HG03439 (cell line): ENCODE data around the gene FAM153A.
"Not testable (repeated sequence)": the region's sequence is repeated elsewhere in the genome, so short reads cannot be mapped to it uniquely, and the experiment has no call there.

Source experiments
- ATAC-seq: cut with Tn5 transposase; IDR thresholded peaks from one replicate; pipeline ENCODE4 v1.9.1; 2021; ENCODE audit warnings: mild to moderate bottlenecking, moderate library complexity; ENCODE audit not compliant: unreplicated experiment

Gene FAM153A

DNA sequence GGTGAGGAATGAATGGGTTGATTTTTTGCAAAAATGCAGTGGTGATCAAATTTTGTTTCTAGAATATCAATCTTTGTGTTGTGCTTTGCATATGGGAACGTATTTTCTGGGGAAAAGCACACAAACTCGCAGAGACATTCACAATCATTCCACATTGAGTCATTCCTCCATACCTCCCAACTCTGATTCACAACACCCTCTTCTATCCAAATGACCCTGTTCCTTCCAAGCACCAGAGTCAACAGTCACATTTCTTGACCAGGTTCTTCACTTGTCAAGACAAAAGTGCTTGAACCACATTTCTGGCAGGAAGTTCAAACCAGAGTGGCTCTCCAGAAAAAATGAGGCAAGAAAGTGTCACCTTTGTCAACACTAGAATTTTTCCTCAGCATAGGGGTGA lies 35.3 kb downstream of the FAM153A start:
- ATAC-seq: not testable (repeated sequence)

DNA sequence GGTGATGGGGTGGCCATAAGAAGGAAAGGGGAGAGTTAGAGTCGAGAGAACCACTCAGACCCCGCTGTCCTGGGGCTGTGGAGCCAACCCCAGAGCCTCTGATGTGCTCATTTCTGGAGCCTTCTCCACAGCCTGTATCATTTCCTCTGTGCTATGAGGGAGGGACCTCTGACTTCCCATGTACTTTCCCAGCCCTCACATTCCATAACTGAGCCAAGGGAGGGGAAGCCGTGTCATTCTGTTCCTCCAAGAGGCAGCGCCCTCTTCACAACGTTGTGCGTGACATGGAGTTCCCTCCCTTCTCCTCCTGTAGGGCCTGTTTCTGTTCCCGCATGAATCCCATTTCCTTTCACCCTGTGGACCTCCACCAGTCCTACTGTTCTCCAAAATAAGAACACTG lies 57.8 kb downstream of the FAM153A start:
- ATAC-seq: not testable (repeated sequence)

DNA sequence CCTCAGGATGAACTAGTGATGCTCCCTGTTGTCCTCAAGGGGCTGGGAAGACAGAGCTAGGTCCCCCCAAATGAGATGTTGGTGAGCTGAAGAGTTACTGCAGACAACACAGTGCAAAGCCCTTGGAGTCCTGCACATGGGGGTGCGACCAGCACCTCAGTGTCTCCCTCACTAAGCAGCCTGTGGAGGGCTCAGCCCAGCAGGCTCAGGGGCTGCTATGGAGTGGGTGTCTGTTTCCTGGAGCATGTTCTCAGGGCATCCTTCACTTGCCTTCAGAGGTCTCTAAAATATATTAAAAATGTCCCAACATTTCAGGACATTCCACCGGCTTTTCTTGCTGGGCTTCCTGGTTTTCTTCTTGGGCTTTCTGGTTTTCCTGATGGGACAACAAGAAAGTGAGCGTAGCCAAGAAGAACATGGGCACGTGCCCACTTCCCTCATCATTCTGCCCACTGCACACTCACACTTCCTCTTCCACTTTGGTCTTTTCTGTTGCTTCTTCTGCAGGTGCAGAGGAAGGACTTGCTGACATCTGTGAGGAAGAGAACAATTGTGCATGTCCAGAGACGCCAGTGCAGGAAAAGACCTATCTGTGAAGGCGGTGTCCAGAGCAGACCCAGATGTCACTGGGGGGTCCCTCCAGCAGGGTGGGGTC lies 58.7 kb downstream of the FAM153A start:
- ATAC-seq: not testable (repeated sequence)

DNA sequence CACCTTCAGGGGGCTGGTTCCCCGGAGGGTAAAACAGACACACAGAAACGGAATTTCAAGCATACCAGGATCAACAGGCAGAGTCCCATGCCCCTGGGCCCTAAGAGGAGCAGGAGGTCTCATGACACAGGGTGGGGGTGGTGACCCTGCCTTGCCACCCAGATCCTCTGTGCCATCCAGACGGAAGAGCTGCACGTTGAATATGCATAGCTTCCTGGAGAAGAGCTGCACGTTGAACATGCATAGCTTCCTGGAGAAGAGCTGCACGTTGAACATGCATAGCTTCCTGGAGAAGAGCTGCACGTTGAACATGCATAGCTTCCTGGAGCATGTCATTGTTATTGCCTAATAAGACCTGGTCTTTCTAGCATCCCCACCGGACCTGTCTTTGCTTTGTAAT lies 59.9 kb downstream of the FAM153A start:
- not testable (repeated sequence) for ATAC-seq

DNA sequence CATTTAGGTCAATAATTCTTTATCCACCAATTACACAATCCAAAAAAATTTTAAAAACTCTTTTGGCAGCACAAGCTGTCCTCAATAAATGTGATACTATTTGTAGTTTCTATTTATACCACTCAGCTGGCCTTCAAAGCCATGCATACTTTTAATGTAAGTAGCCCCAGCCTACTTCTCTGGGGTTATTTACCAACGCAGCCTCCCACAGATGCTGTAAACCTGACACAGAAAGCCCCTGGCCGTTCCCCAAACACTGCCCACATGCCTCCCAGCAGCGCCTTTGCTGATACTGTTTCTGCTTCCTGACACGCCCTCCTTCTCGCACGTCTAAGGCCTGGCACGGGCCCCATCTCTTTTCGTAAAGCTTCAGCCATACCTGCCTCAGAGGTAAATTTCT lies 62.7 kb downstream of the FAM153A start:
- ATAC-seq: not testable (repeated sequence)

DNA sequence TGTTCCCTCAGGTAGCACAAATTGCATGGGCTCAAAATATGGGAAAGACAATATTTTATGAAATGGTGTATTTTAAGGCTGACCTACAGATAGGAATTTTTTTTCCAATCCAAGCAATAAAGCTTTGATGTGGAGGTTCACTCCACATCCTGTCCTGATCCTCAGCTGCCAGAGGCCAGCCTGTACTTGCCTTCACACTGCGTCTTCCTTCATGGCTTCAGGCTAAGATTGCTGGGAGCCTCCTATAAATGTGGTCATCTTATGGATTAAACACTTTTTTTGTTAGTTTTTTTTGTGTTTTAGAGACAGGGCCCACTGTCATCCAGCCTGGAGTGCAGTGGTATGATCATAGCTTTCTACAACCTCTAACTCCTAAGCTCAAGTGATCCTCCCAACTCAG lies 67.3 kb downstream of the FAM153A start:
- ATAC-seq: not testable (repeated sequence)

DNA sequence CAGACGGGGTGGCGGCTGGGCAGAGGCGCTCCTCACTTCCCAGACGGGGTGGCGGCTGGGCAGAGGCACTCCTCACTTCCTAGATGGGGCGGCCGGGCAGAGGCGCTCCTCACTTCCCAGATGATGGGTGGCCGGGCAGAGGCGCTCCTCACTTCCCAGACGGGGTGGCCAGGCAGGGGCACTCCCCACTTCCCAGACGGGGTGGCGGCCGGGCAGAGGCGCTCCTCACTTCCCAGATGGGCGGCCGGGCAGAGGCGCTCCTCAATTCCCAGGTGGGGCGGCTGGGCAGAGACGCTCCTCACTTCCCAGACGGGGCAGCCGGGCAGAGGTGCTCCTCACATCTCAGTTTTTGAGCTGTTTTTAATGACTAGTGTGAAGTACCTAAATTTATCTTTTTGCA lies 86.6 kb downstream of the FAM153A start:
- not testable (repeated sequence) for ATAC-seq

DNA sequence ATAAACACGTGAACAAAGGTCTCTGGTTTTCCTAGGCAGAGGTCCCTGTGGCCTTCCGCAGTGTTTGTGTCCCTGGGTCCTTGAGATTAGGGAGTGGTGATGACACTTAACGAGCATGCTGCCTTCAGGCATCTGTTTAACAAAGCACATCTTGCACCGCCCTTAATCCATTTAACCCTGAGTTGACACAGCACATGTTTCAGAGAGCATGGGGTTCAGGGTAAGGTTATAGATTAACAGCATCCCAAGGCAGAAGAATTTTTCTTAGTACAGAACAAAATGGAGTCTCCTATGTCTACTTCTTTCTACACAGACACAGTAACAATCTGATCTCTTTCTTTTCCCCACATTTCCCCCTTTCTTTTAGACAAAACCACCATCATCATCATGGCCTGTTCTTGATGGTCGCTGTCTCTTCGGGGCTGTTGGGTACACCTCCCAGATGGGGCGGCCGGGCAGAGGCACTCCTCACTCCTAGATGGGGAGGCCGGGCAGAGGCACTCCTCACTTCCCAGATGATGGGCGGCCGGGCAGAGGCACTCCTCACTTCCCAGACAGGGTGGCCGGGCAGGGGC lies 87.3 kb downstream of the FAM153A start:
- ATAC-seq: not testable (repeated sequence)

DNA sequence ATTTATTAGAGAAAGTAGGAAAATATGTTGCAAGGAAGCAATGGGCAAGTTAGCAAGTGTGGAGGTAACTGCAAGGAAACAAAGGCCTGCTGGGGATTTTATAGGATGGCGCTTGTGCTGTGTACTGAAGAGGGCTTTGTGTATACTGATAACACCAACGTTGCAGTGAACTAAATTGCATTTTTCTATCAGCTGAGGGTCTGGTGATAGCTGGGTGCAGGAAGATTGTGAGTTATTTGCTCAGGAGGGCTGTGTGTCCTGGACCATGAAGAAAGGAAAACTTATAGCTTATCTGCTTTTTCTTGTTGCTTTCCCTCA lies 88.2 kb downstream of the FAM153A start:
- not testable (repeated sequence) for ATAC-seq

DNA sequence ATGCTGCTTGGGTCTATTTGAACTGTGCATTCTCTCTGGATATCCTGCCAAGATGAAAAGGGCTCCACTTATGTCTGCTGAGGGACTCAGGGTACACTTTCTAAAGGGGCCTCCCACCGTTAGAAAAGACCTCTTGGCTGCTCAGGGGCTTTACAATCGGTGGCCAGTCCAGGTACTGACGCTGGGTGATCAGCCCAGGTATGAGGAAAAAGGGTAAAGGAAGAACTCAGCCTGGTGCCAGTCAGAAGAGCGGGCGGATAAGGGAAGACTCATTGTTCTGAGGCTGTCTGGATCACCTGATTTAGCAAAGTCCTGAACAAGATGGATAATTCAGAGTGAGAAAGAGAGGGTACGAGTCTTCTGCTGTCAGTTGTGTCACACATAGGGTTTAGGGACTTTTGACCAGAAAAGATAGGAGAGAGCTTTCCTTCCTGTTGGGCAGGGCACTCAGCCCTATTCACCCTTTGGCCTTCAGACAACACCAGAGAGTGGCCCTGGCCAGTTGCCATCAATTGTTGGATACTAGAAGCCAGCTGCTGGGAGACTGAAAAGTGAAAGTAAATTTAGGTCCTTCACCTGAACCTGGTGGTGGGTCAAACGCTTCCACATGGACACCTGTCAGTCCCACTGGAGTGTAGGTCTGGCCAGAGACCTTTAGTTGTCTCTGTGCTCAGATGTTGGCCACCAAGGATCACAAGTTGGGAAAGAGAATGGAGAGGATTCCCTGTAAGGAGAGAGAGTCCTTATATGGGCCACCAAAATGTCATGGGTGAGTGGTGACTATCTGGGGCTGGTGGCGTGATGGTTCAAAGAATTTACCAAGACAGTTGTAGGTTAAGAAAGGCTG lies 88.8 kb downstream of the FAM153A start:
- ATAC-seq: not testable (repeated sequence)

DNA sequence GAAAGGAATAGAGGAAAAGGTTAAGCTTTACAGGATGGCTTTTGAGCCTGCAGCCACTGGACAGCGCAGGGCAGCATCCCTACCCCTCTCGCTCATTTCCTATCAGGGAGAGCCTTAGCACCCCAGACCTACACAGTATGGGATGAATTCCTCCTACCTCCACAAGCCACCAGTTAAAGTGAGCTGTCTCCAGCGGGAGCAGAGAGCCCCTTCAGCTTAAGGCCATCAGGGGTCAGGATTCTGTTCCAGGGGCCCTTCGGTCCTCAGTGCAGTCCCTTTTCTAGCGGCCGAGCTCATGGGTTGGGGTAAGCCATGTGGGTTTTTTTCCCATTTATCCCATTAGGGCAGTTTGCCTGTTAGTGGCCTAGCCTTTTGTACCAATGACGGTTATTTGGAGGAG lies 89.7 kb downstream of the FAM153A start:
- not testable (repeated sequence) for ATAC-seq

DNA sequence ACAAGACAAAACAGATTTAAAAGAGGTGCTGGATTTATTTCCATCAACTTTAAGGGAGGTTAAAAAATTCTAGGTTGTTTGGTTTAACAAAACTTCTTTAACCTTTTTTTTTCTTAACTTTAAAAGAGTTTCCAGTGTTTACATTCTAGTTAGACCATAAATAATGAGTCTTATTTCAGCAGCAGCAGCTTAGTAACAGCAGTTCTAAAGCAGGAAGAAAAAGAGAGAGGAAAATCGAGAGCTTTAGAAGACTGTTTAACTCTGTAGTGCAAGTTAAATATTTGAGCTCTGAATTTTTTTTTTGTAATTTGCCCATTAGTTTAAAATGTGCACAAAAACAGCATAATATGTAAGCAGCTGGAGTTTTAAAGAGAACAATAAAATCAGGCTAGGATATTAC lies 90.2 kb downstream of the FAM153A start:
- ATAC-seq: not testable (repeated sequence)

DNA sequence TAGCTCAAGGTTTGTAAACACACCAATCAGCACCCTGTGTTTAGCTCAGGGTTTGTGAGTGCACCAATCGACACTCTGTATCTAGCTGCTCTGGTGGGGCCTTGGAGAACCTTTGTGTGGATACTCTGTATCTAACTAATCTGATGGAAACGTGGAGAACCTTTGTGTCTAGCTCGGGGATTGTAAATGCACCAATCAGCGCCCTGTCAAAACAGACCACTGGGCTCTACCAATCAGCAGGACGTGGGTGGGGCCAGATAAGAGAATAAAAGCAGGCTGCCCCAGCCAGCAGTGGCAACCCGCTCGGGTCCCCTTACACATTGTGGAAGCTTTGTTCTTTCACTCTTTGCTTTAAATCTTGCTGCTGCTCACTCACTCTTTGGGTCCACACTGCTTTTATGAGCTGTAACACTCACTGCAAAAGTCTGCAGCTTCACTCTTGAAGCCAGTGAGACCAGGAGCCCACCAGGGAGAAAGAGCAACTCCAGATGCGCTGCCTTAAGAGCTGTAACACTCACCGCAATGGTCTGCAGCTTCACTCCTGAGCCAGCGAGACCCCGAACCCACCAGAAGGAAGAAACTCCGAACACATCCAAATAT lies 93.6 kb downstream of the FAM153A start:
- ATAC-seq: not testable (repeated sequence)

DNA sequence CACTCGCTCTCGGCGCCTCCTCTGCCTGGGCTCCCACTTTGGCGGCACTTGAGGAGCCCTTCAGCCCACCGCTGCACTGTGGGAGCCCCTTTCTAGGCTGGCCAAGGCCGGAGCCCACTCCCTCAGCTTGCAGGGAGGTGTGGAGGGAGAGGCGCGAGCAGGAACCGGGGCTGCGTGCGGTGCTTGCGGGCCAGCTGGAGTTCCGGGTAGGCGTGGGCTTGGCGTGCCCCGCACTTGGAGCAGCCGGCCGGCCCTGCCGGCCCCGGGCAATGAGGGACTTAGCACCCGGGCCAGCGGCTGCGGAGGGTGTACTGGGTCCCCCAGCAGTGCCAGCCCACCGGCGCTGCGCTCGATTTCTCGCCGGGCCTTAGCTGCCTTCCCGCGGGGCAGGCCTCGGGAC lies 94.6 kb downstream of the FAM153A start:
- not testable (repeated sequence) for ATAC-seq

DNA sequence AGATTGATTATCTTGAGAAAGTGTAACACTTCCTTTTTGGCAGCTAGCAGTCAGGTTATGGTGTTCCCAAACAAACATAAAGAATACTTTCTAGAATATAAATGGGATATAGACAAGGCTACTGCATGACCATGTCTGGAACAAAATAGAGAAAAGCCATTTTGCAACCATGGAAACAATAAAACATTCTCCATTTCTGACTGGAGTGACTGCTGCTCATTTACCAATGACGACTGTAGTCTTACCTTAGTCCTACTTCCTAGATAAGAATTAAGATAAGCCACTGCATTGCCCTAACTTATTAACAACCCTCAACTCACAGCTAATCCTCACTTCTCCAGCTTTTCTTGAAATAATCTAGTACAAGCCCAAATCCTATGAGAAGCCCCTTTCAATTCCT lies 100.8 kb downstream of the FAM153A start:
- not testable (repeated sequence) for ATAC-seq
